ENCODE measurements around the gene SOX11.

SOX11 gene

GRCh38 chr2:5736886-5737285 lies 44.7 kb downstream of the SOX11 start:
- TF ChIP-seq, protein P1, sequence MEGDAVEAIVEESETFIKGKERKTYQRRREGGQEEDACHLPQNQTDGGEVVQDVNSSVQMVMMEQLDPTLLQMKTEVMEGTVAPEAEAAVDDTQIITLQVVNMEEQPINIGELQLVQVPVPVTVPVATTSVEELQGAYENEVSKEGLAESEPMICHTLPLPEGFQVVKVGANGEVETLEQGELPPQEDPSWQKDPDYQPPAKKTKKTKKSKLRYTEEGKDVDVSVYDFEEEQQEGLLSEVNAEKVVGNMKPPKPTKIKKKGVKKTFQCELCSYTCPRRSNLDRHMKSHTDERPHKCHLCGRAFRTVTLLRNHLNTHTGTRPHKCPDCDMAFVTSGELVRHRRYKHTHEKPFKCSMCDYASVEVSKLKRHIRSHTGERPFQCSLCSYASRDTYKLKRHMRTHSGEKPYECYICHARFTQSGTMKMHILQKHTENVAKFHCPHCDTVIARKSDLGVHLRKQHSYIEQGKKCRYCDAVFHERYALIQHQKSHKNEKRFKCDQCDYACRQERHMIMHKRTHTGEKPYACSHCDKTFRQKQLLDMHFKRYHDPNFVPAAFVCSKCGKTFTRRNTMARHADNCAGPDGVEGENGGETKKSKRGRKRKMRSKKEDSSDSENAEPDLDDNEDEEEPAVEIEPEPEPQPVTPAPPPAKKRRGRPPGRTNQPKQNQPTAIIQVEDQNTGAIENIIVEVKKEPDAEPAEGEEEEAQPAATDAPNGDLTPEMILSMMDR (IDR thresholded peaks at IDR 0.05; ENCODE audit: insufficient read depth, low read length, poor library complexity, severe bottlenecking), result no peak
- TF ChIP-seq EZH2phosphoT487 (conservative IDR thresholded peaks at IDR 0.05; ENCODE audit: low read length), result no peak

GRCh38 chr2:5740053-5740452 lies 47.9 kb downstream of the SOX11 start:
- H3K9me2 ChIP-seq (replicated peaks; ENCODE audit: insufficient read depth, low read length), result no peaks in the 10 kb centered on the region
- TF ChIP-seq, protein P1 (IDR thresholded peaks at IDR 0.05; ENCODE audit: insufficient read depth, low read length, poor library complexity, severe bottlenecking), result no peak
- no peak for TF ChIP-seq EZH2phosphoT487 (conservative IDR thresholded peaks at IDR 0.05; ENCODE audit: low read length)
- no peaks in the 10 kb centered on the region for H3K9me3 ChIP-seq (ENCODE audit: insufficient read depth, low read length)
- H3K9ac ChIP-seq (ENCODE audit: low read length), result no peak overlapping the region
- no peak overlapping the region for H3K4me2 ChIP-seq (ENCODE audit: low read depth, low read length, poor library complexity, severe bottlenecking)
- no peaks in the 10 kb centered on the region for H3K36me3 ChIP-seq (ENCODE audit: low read length)
- no peak overlapping the region for H3K4me3 ChIP-seq (ENCODE audit: insufficient read depth, low read length, poor library complexity, severe bottlenecking)
- no peak overlapping the region for H3K27ac ChIP-seq (ENCODE audit: low read depth, low read length)
- no peaks in the 10 kb centered on the region for H3K27me3 ChIP-seq (ENCODE audit: low read length)
- no peak overlapping the region for H2AFZ ChIP-seq (ENCODE audit: low read depth, low read length, severe bottlenecking)
- no peaks in the 10 kb centered on the region for H4K20me1 ChIP-seq (ENCODE audit: low read depth, low read length)
- H3F3A ChIP-seq (ENCODE audit: insufficient read depth), result no peaks in the 10 kb centered on the region
- H3K79me2 ChIP-seq (ENCODE audit: insufficient read depth, low read length), result no peaks in the 10 kb centered on the region

More at GRCh38 chr2:5736886-5737285, 44.7 kb downstream of the SOX11 start:
- H3K27me3 ChIP-seq (ENCODE audit: low read length), result 0 out of 2 replicates have a peak, but pooled peaks cover 3% of the 10 kb centered on the region
- no peaks in the 10 kb centered on the region for H4K20me1 ChIP-seq (ENCODE audit: low read depth, low read length)
- no peaks in the 10 kb centered on the region for H3K79me2 ChIP-seq (ENCODE audit: insufficient read depth, low read length)
- no peak overlapping the region for H2AFZ ChIP-seq (ENCODE audit: low read depth, low read length, severe bottlenecking)
- no peak overlapping the region for H3K4me3 ChIP-seq (ENCODE audit: insufficient read depth, low read length, poor library complexity, severe bottlenecking)
- H3K27ac ChIP-seq (ENCODE audit: low read depth, low read length), result no peak overlapping the region
- H3K4me2 ChIP-seq (ENCODE audit: low read depth, low read length, poor library complexity, severe bottlenecking), result no peak overlapping the region
- no peak overlapping the region for H3K9ac ChIP-seq (ENCODE audit: low read length)
- no peaks in the 10 kb centered on the region for H3K36me3 ChIP-seq (ENCODE audit: low read length)
- H3K9me3 ChIP-seq (ENCODE audit: insufficient read depth, low read length), result no peaks in the 10 kb centered on the region
- H3F3A ChIP-seq (ENCODE audit: insufficient read depth), result no peaks in the 10 kb centered on the region
- no peaks in the 10 kb centered on the region for H3K9me2 ChIP-seq (replicated peaks; ENCODE audit: insufficient read depth, low read length)

GRCh38 chr2:5740817-5741216 lies 48.6 kb downstream of the SOX11 start:
- TF ChIP-seq EZH2phosphoT487 (conservative IDR thresholded peaks at IDR 0.05; ENCODE audit: low read length), result no peak
- TF ChIP-seq, protein P1 (IDR thresholded peaks at IDR 0.05; ENCODE audit: insufficient read depth, low read length, poor library complexity, severe bottlenecking), result no peak
- Histone ChIP-seq H3K9me3 (ENCODE audit: insufficient read depth, low read length) (no peaks in the 10 kb centered on the region), H4K20me1 (ENCODE audit: low read depth, low read length) (no peaks in the 10 kb centered on the region), H2AFZ (ENCODE audit: low read depth, low read length, severe bottlenecking) (no peak overlapping the region), H3K9me2 (replicated peaks; ENCODE audit: insufficient read depth, low read length) (no peaks in the 10 kb centered on the region), H3K4me3 (ENCODE audit: insufficient read depth, low read length, poor library complexity, severe bottlenecking) (no peak overlapping the region), H3K27me3 (ENCODE audit: low read length) (no peaks in the 10 kb centered on the region), H3K9ac (ENCODE audit: low read length) (no peak overlapping the region), H3F3A (ENCODE audit: insufficient read depth) (no peaks in the 10 kb centered on the region), H3K27ac (ENCODE audit: low read depth, low read length) (no peak overlapping the region), H3K4me2 (ENCODE audit: low read depth, low read length, poor library complexity, severe bottlenecking) (no peak overlapping the region), H3K79me2 (ENCODE audit: insufficient read depth, low read length) (no peaks in the 10 kb centered on the region), H3K36me3 (ENCODE audit: low read length) (no peaks in the 10 kb centered on the region)
